Kidney epithelial cell (primary cell): ENCODE measurements around the gene DPH1. TPM values are rescaled to one million over a fixed set of nuclear protein-coding genes. Genes with fewer than 3 reads are reported as not detected.

Experiments
- DNase-seq: peaks from one replicate; pipeline ENCODE4 v3.0.0-alpha.2; 2010; ENCODE audit warnings: low read depth
- H3K27me3 ChIP-seq: 2 replicates; pipeline ENCODE4 v1.6.0; 2011; ENCODE audit warnings: low read length; ENCODE audit not compliant: control insufficient read depth, insufficient read depth
- H3K36me3 ChIP-seq: 2 replicates; pipeline ENCODE4 v1.5.1; 2011; ENCODE audit warnings: low read length; ENCODE audit not compliant: control insufficient read depth, insufficient read depth
- H3K4me3 ChIP-seq: 2 replicates; pipeline ENCODE4 v1.5.1; 2011; ENCODE audit warnings: low read depth, mild to moderate bottlenecking, control low read depth, low read length
- CTCF ChIP-seq: IDR thresholded peaks from 2 replicates; pipeline ENCODE4 v1.5.1; 2011; ENCODE audit warnings: mild to moderate bottlenecking, moderate library complexity, low read length, control low read depth, inconsistent platforms; ENCODE audit not compliant: insufficient read depth, poor library complexity, severe bottlenecking
- total RNA-seq: library from RNA; depleted of rRNA; stranded (reverse); fragments of >200 nt; gene quantifications from 2 replicates; pipeline ENCODE4 v1.2.3, GENCODE V29; 2015

Gene DPH1
- total RNA-seq, 1 donor from 2014 or later = 29.5 TPM

- no peak for TF ChIP-seq CTCF
- DNase-seq = no peak
- H3K27me3 ChIP-seq = no peaks in the 10 kb centered on the region
- peaks cover 1% of the 10 kb centered on the region for H3K36me3 ChIP-seq
- no peak overlapping the region for H3K4me3 ChIP-seq
Observed at GRCh38 chr17:2081564-2081963, 51.6 kb downstream of the DPH1 start.

- no peak for TF ChIP-seq CTCF
- H3K27me3 ChIP-seq = no peaks in the 10 kb centered on the region
- DNase-seq = no peak
- H3K4me3 ChIP-seq = no peak overlapping the region
- H3K36me3 ChIP-seq = peaks cover 1% of the 10 kb centered on the region
Observed at GRCh38 chr17:2082003-2082781, 52.2 kb downstream of the DPH1 start.

- no peak for DNase-seq
- no peak for TF ChIP-seq CTCF
- H3K27me3 ChIP-seq = no peaks in the 10 kb centered on the region
- peaks cover 1% of the 10 kb centered on the region for H3K36me3 ChIP-seq
- H3K4me3 ChIP-seq = no peak overlapping the region
Observed at GRCh38 chr17:2083613-2084035, 53.7 kb downstream of the DPH1 start.

- H3K4me3 ChIP-seq = no peak overlapping the region
- no peaks in the 10 kb centered on the region for H3K27me3 ChIP-seq
- no peak for TF ChIP-seq CTCF
- H3K36me3 ChIP-seq = peaks cover 1% of the 10 kb centered on the region
- DNase-seq = no peak
Observed at GRCh38 chr17:2084036-2084765, 54.2 kb downstream of the DPH1 start.

- no peak for TF ChIP-seq CTCF
- Histone ChIP-seq H3K4me3 (no peak overlapping the region), H3K36me3 (peaks cover 1% of the 10 kb centered on the region), H3K27me3 (no peaks in the 10 kb centered on the region)
- DNase-seq = no peak
Observed at GRCh38 chr17:2084766-2085647, 55.1 kb downstream of the DPH1 start.
